ENCODE results near the gene DIS3L2.

DNA sequence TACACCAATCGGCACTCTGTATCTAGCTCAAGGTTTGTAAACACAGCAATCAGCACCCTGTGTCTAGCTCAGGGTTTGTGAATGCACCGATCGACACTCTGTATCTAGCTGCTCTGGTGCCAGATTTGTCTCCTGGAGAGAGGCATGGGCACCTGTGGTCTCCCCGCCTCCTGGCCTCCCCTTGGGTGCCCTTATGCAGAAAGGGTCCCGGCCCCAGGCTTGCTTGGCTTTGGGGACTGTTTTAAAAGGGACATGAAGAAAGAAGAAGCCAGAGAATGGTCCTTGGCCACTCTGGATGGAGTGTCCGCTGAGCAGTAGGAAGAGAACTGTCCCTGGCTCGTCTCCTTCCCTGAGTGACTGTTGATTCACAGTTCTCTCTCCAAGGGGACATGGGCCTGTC, 405.5 kb downstream of the DIS3L2 start:
- TF ChIP-seq, protein P1, sequence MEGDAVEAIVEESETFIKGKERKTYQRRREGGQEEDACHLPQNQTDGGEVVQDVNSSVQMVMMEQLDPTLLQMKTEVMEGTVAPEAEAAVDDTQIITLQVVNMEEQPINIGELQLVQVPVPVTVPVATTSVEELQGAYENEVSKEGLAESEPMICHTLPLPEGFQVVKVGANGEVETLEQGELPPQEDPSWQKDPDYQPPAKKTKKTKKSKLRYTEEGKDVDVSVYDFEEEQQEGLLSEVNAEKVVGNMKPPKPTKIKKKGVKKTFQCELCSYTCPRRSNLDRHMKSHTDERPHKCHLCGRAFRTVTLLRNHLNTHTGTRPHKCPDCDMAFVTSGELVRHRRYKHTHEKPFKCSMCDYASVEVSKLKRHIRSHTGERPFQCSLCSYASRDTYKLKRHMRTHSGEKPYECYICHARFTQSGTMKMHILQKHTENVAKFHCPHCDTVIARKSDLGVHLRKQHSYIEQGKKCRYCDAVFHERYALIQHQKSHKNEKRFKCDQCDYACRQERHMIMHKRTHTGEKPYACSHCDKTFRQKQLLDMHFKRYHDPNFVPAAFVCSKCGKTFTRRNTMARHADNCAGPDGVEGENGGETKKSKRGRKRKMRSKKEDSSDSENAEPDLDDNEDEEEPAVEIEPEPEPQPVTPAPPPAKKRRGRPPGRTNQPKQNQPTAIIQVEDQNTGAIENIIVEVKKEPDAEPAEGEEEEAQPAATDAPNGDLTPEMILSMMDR (IDR thresholded peaks at IDR 0.05 in 4 of 5, conservative IDR thresholded peaks at IDR 0.05 in 1 of 5): no peak
- TF ChIP-seq POLR2A (IDR thresholded peaks at IDR 0.05): no peak

Data from gastrocnemius medialis (tissue), 4 donors.